CD4-positive, alpha-beta T cell treated with Interleukin-17A for 4 hours (primary cell): Measurements from ENCODE around the gene TUBG1.
A peak's percentile ranks its signal among the peaks of the same experiment; 100 is the strongest.
"Not testable (repeated sequence)": the region's sequence is repeated elsewhere in the genome, so short reads cannot be mapped to it uniquely, and the experiment has no call there.

Experiments
- DNase-seq: peaks from one replicate; pipeline ENCODE4 v3.0.0-alpha.2; 2020; ENCODE audit warnings: mixed read lengths

TUBG1 gene

GRCh38 chr17:42627032-42627764 is 17.7 kb downstream of the TUBG1 start:
- DNase-seq = not testable (repeated sequence)

- DNase-seq = no peak
Measured at GRCh38 chr17:42629411-42630009, 20.0 kb downstream of the TUBG1 start.

DNA sequence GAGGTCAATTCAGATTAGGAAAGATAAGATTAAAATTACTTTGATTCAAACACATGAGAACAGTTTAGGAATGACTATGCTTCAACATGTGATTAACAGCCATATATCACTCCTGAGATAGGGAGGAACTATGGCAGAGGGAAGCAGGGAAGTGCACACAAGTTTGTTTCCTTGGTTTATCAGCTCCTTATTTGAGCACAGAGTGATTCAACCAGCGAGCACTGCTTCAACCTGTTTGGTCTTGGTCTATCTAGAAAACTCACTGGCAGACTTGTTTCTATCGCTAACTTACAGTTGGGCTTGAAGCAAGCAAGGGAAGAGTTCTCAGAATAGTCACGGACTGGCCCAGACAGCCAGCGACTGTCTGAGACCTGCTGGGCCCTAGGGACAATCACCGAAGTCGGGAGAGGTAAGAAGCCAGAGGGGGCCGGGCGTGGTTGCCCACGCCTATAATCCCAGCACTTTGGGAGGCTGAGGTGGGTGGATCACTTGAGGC is 23.5 kb downstream of the TUBG1 start:
- no peak for DNase-seq

DNA sequence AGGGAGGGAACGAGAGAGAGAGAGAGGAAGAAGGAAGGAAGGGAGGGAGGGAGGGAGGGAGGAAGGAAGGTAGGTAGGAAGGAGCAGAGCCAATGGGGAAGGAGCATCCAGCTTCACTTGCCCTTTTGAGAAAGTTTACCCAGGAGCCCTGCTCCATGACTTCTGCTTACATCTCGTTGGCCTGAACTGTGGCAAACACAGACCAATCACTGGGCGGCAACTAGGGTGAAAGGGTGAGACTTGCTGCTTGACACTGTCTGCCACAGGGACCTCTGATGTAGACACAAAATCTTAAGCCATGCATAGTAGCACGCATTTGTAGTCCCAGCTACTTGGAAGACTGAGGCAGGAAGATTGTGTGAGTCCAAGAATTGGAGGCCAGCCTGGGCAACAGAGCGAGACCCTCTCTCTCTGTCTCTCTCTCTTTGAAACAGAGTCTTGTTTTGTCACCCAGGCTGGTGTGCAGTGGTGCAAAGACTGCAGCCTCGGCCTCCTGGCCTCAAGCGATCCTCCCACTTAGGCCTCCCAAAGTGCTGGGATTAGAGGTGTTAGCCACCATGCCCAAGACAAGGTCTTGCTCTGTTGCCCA is 30.1 kb downstream of the TUBG1 start:
- no peak for DNase-seq

DNA sequence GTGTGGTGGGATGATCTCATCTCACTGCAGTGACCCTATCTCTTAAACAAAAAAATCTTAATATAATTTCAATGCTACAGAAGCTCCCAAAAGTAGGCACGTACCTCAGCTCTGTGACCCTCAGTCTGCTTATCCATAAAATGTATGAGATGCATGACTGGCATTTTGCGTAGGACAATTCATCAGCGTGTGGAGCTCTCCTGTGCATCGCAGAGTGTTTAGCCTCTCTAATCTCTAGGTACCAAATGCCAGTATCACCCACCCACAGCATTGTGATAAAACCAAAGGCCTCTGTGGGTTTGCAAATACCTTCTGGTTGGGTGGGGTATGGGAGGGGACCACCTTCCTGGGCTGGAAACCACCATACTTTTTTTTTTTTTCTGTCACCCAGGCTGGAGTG is 30.6 kb downstream of the TUBG1 start:
- no peak for DNase-seq

DNA sequence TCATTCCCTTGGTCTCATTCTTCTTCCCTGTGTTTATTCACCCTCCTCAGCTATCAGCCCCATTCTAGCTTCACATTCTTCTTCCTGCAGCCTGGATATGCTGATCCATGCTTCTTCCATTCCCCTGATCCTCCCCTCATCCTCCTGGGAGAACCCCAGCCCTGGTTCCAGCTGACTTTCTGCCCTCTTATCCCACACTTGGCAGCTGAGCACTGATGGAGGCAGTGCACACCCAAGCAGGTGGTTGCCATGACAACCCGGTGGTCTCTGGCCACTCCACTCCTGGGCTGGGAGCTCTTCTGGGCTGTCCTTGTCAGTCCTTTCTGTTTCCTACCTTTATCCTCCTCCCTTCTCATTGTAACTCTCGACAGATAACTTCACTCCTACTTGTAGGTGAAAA is 32.9 kb downstream of the TUBG1 start:
- no peak for DNase-seq

DNA sequence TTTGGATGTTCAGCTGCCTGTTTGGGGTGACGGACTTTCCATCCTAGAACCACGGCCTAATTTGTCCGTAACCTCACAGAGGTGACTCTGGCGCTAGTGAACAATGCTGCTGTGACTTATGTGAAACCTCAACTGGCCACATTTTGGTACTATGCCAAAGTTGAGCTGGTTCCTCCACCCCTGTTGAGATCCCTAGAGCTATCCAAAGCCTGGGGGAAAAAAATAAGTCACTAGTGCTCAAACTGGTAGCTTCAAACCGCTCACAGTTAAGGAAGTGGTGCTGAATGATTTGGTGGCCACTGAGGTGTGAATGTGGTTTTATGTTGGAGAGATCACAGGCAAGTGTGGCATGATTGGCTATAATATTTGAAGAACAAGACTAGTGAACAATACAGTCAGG is 38.3 kb downstream of the TUBG1 start:
- DNase-seq = no peak

- no peak for DNase-seq
Measured at GRCh38 chr17:42651392-42651791, 41.9 kb downstream of the TUBG1 start.

DNA sequence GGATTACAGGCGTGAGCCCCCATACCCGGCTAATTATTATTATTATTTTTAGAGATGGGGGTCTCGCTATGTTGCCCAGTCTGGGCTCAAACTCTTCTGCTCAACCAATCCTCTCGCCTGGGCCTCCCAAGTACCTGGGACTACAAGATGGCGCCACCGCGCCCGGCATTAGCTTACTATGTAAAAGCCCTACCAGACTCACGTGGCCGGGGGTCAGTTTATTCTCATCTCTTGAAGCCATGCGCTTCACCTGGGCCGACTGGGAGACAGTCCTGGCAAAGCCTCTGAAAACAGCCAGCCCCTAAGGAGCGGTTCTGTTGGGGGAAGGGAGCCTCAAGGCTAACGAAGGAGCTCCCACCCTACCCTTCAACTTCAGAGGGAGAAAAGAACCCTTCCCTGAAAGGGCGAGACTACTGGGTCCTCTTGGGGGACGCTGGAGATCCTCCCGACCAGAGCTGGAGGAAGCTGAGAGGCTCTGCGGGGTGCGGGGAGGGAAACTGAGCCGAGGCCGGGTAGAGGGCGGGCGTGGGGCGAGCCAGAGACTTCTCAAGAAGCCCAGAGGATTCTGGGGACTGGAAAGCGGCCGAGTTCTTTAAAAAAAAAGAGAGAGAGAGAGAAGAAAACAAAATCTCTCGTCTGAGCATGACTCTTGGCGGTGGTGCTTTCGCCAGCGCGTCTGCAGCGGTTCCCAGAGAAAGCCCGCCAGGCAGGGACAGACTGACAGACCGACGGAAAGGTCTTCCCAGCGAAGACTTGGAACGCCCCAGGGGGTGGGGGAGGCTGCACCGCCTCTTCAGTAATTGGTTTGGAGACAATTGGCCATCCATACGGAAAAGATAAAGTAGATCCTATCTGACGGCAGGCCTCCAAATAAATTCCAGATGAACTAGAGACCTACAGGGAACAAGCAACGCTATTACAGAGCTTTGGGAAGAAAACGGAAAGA is 44.0 kb downstream of the TUBG1 start:
- DNase-seq = no peak

DNA sequence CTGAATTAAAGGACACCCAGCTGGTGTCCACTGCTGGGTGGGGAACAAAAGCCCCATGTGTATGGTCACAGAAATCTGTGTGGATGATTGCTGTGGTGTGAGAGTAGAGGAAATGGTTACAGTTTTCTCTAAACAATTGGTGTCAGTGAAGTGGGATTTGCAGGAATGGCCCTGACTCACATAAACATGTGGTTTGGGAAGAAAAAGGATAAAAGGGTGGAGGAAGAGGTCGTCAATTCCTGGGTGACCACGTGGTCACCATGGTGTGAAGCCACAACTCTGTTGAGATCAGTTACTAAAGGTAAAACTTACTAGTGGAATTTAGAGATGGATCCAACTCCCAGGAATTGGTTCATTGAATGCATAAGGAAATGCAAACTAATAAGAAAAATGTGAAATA is 46.0 kb downstream of the TUBG1 start:
- no peak for DNase-seq

GRCh38 chr17:42657824-42658588 is 48.5 kb downstream of the TUBG1 start:
- DNase-seq = no peak

DNA sequence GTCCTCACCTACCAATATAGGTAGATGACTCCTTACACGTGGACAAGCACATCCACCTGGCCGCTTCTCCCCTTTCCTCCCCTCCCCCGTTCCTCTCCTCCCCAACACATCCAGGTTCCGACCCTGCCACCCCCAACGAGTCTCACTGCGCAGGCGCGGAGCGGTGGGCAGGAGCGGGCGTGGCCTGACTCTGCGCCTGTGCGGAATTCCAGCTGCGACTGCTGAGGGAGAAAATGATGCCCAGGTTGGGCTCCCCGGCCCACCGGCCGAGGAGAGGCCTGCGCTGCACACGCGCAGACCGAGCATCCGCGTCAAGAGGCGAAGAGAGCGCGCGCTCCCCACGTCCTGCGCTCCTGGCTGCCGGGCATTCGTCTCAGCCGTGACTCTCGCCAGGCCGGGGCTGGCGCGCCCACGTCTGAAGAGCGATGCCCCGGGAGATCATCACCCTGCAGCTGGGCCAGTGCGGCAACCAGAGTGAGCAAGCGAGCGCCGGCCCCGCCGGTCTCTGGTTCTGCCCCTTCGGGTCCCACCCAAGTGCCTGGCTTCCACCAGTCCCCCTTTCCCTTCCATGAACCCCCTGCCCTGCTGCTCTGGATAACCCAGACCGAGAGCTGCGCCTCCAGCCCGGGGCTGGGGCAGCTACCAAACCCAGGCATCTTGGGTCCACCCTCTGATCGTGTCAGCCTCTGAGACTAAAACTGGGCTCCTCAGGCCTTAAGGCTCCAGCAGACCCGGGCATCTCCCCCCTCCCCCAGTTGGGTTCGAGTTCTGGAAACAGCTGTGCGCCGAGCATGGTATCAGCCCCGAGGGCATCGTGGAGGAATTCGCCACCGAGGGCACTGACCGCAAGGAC is 49.8 kb downstream of the TUBG1 start, which contains the start of gene TUBG2:
TUBG2 (plus strand) TSS at position 206 of the 853 bp plus-strand sequence; CDS start at position 426, 220 bp downstream.
- peak; percentile 87 for DNase-seq

- not testable (repeated sequence) for DNase-seq
Measured at GRCh38 chr17:42659932-42660274, 50.4 kb downstream of the TUBG1 start.

DNA sequence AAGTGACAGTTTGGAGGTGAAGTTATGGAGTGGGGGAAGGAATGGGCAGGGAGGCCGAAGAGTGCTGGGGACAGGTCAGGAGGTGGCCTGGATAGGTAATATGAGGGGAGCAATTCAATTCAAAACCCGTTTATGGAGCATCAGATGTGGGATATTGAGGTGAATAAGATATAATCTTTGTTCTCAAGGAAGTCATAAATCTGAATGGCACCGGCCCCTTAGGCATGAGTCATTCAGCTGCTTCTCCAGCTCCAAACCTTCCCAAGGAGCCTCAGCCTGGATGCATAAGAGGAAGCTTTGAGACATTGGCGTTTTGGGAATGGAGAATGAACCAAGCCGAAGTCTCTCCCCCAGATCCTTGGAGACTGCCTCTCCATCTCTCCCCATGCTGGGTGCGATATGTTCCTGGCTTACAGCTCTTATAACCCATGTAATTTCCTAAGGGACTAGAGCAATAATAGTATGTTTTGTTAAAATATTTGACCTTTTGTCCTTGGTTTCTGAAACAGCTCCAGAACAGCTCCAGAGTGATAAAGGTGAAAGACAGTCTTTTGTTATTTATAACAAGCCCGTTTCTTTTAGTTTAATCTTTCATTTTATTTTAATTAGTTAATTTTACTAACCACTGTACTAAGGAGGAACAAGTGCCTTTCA is 51.3 kb downstream of the TUBG1 start:
- DNase-seq = no peak
